SW 1271 (cell line): ENCODE measurements around the gene FAS.

Experiments
- DNase-seq, 2 experiments: peaks; one replicate each; lab custom pipeline; 2025; lab: John Stamatoyannopoulos, UW

FAS gene

GRCh38 chr10:89035461-89035860, 44.9 kb downstream of the FAS start:
- no peak for DNase-seq

- DNase-seq = no peak
These were observed 46.5 kb downstream of the FAS start for GRCh38 chr10:89037096-89037495.

- DNase-seq = no peak
These were observed 52.0 kb downstream of the FAS start for GRCh38 chr10:89042562-89042961.

- DNase-seq = no peak
These were observed 52.5 kb downstream of the FAS start for GRCh38 chr10:89043052-89043451.

GRCh38 chr10:89047397-89047796, 56.8 kb downstream of the FAS start:
- DNase-seq = no peak

GRCh38 chr10:89051593-89051992, 61.0 kb downstream of the FAS start:
- no peak for DNase-seq

- no peak for DNase-seq
These were observed 63.0 kb downstream of the FAS start for GRCh38 chr10:89053555-89053954.

GRCh38 chr10:89055159-89055558, 64.6 kb downstream of the FAS start:
- no peak for DNase-seq

GRCh38 chr10:89062861-89063260, 72.3 kb downstream of the FAS start:
- DNase-seq = no peak

- DNase-seq = no peak
These were observed 72.9 kb downstream of the FAS start for GRCh38 chr10:89063465-89063864.

GRCh38 chr10:89064748-89065147, 74.2 kb downstream of the FAS start:
- no peak for DNase-seq
